ENCODE data around the gene CXCL12.

GRCh38 chr10:44417761-44418160, 32.9 kb upstream of the CXCL12 start:
- TF ChIP-seq POLR2A (IDR thresholded peaks at IDR 0.05; ENCODE audit: low read depth, low read length) (no peak), POLR2AphosphoS5 (IDR thresholded peaks at IDR 0.05; ENCODE audit: insufficient read depth, low read depth, low read length) (no peak), EZH2 (IDR thresholded peaks at IDR 0.05; ENCODE audit: borderline replicate concordance, low read depth, low read length, severe bottlenecking) (no peak), MYC (IDR thresholded peaks at IDR 0.05; ENCODE audit: low read depth, low read length) (no peak), FOS (IDR thresholded peaks at IDR 0.05; ENCODE audit: borderline replicate concordance, insufficient read depth, low read length) (no peak)
- TF ChIP-seq, protein P1, sequence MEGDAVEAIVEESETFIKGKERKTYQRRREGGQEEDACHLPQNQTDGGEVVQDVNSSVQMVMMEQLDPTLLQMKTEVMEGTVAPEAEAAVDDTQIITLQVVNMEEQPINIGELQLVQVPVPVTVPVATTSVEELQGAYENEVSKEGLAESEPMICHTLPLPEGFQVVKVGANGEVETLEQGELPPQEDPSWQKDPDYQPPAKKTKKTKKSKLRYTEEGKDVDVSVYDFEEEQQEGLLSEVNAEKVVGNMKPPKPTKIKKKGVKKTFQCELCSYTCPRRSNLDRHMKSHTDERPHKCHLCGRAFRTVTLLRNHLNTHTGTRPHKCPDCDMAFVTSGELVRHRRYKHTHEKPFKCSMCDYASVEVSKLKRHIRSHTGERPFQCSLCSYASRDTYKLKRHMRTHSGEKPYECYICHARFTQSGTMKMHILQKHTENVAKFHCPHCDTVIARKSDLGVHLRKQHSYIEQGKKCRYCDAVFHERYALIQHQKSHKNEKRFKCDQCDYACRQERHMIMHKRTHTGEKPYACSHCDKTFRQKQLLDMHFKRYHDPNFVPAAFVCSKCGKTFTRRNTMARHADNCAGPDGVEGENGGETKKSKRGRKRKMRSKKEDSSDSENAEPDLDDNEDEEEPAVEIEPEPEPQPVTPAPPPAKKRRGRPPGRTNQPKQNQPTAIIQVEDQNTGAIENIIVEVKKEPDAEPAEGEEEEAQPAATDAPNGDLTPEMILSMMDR (IDR thresholded peaks at IDR 0.05; ENCODE audit: extremely low read depth in 1 of 2, insufficient read depth in 1 of 2, low read depth in 1 of 2, low read length in 2 of 2): no peak

Measured in endothelial cell of umbilical vein (primary cell).